Adrenal gland (tissue), 5 donors: Measurements from ENCODE around the gene COG6.

Source experiments
- POLR2A ChIP-seq, 2 donors: fragments of 450-650 bp; IDR thresholded peaks; one replicate each; pipeline ENCODE4 v1.6.1; 2017; ENCODE audit warnings: antibody characterized with exemption in 2 of 2, mild to moderate bottlenecking in 2 of 2, moderate library complexity in 1 of 2
- TF ChIP-seq, protein P1 (sequence below), 6 experiments: fragments of 450-650 bp in 4 of 6; fragments of 200-600 bp in 2 of 6; sonication (generic) in 1 of 6; IDR thresholded peaks; 1 replicate in 5 of 6; 2 replicates in 1 of 6; pipeline versions ENCODE4 v1.5.1 to v1.8.0; 2016 to 2021; ENCODE audit warnings: antibody characterized with exemption in 6 of 6, mild to moderate bottlenecking in 2 of 6, moderate library complexity in 1 of 6
- donor health status: DM: no; HTN: no; CAD: no.

DNA sequence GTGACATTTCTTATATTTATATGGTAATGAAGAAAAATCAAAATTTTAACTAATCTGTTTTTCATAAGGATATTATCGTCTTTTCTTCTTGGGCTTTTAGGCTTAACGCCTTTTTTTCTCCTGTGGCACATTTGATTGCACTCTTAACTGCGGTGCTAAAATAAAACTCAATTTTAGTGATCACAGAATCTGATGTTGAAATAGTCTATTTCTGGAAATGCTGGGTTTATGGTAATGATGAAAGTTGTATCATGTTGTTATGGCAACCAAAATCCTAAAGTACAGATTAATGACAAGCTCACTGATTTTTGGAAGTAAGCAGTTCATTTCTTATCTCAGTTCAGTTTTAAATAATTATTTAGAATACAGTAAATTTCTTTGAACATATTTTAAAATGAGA lies 85.3 kb downstream of the COG6 start:
- TF ChIP-seq, protein P1, sequence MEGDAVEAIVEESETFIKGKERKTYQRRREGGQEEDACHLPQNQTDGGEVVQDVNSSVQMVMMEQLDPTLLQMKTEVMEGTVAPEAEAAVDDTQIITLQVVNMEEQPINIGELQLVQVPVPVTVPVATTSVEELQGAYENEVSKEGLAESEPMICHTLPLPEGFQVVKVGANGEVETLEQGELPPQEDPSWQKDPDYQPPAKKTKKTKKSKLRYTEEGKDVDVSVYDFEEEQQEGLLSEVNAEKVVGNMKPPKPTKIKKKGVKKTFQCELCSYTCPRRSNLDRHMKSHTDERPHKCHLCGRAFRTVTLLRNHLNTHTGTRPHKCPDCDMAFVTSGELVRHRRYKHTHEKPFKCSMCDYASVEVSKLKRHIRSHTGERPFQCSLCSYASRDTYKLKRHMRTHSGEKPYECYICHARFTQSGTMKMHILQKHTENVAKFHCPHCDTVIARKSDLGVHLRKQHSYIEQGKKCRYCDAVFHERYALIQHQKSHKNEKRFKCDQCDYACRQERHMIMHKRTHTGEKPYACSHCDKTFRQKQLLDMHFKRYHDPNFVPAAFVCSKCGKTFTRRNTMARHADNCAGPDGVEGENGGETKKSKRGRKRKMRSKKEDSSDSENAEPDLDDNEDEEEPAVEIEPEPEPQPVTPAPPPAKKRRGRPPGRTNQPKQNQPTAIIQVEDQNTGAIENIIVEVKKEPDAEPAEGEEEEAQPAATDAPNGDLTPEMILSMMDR (IDR thresholded peaks at IDR 0.05), result no peak
- no peak for TF ChIP-seq POLR2A (IDR thresholded peaks at IDR 0.05)
